IPS DF 19.7 (cell line): ENCODE data around the gene GART.
"Not testable (repeated sequence)": the region's sequence is repeated elsewhere in the genome, so short reads cannot be mapped to it uniquely, and the experiment has no call there.

Source experiments
- DNase-seq: peaks from one replicate; pipeline ENCODE4 v3.0.0-alpha.2; 2013; ENCODE audit warnings: low read depth, low spot score

GART gene

GRCh38 chr21:33541756-33542639 lies at the start of gene GART:
GART (minus strand) TSS chr21:33542117; CDS start chr21:33539315, 2,802 bp downstream.
- DNase-seq = no peak

- DNase-seq = peak; percentile 20
Observed at GRCh38 chr21:33588485-33589335, 46.8 kb upstream of the GART start, which contains the start of gene DONSON. DONSON (minus strand) TSS chr21:33588684; CDS start chr21:33588641, 43 bp downstream.

GRCh38 chr21:33587792-33588484 lies 46.0 kb upstream of the GART start:
- no peak for DNase-seq

GRCh38 chr21:33586927-33587326 lies 45.0 kb upstream of the GART start:
- no peak for DNase-seq

GRCh38 chr21:33584455-33584854 lies 42.5 kb upstream of the GART start:
- no peak for DNase-seq

- DNase-seq = no peak
Observed at GRCh38 chr21:33578959-33579542, 37.1 kb upstream of the GART start.

- no peak for DNase-seq
Observed at GRCh38 chr21:33578214-33578613, 36.3 kb upstream of the GART start.

- DNase-seq = not testable (repeated sequence)
Observed at GRCh38 chr21:33576741-33577141, 34.8 kb upstream of the GART start.

GRCh38 chr21:33572350-33572749 lies 30.4 kb upstream of the GART start:
- no peak for DNase-seq

- no peak for DNase-seq
Observed at GRCh38 chr21:33569991-33570390, 28.1 kb upstream of the GART start.

- no peak for DNase-seq
Observed at GRCh38 chr21:33568448-33568847, 26.5 kb upstream of the GART start.

GRCh38 chr21:33567914-33568313 lies 26.0 kb upstream of the GART start:
- DNase-seq = no peak

- DNase-seq = no peak
Observed at GRCh38 chr21:33566514-33566913, 24.6 kb upstream of the GART start.

GRCh38 chr21:33562389-33562788 lies 20.5 kb upstream of the GART start:
- no peak for DNase-seq

- no peak for DNase-seq
Observed at GRCh38 chr21:33561373-33561772, 19.5 kb upstream of the GART start.

GRCh38 chr21:33560965-33561364 lies 19.0 kb upstream of the GART start:
- no peak for DNase-seq

- DNase-seq = no peak
Observed at GRCh38 chr21:33559813-33560212, 17.9 kb upstream of the GART start.

- no peak for DNase-seq
Observed at GRCh38 chr21:33558777-33559421, 17.0 kb upstream of the GART start.

GRCh38 chr21:33557447-33557846 lies 15.5 kb upstream of the GART start:
- DNase-seq = no peak

GRCh38 chr21:33554982-33555344 lies 13.0 kb upstream of the GART start:
- no peak for DNase-seq
